Astrocyte of the cerebellum (primary cell): ENCODE measurements around the gene SMARCD2.

Experiments used
- DNase-seq: peaks from one replicate; pipeline ENCODE4 v3.0.0-alpha.2; 2011; ENCODE audit warnings: low read depth
- H3K4me3 ChIP-seq: 2 replicates; pipeline ENCODE4 v1.5.1; 2011; ENCODE audit warnings: mild to moderate bottlenecking, low read depth, low read length, moderate library complexity
- CTCF ChIP-seq: IDR thresholded peaks from 2 replicates; pipeline ENCODE4 v1.5.1; 2012; ENCODE audit warnings: low read length, low read depth, moderate library complexity, mild to moderate bottlenecking; ENCODE audit errors: missing control alignments
- in situ Hi-C: cut with HindIII; loops from 2 replicates; pipeline ENCODE4 v1.10.0; 2017; ENCODE audit warnings: low sequenced_read_pairs

SMARCD2 gene

GRCh38 chr17:63842173-63842539 is 329 bp downstream of the SMARCD2 start:
- no peak for DNase-seq
- TF ChIP-seq CTCF = no peak
- H3K4me3 ChIP-seq = peak overlapping the region; percentile 85
- in situ Hi-C loops = no loop called here

- H3K4me3 ChIP-seq = peak overlapping the region; percentile 85
- in situ Hi-C loops = no loop called here
- no peak for TF ChIP-seq CTCF
- DNase-seq = no peak
Observed at GRCh38 chr17:63841350-63842172, 924 bp downstream of the SMARCD2 start.

GRCh38 chr17:63840591-63841349 is 1.7 kb downstream of the SMARCD2 start:
- H3K4me3 ChIP-seq = peak overlapping the region; percentile 85
- TF ChIP-seq CTCF = no peak
- DNase-seq = no peak
- in situ Hi-C loops = no loop called here

- DNase-seq = no peak
- TF ChIP-seq CTCF = no peak
- H3K4me3 ChIP-seq = no peak overlapping the region
- in situ Hi-C loops = no loop called here
Observed at GRCh38 chr17:63838631-63839171, 3.8 kb downstream of the SMARCD2 start.

- no peak for TF ChIP-seq CTCF
- H3K4me3 ChIP-seq = no peak overlapping the region
- DNase-seq = no peak
- in situ Hi-C loops = no loop called here
Observed at GRCh38 chr17:63837962-63838600, 4.4 kb downstream of the SMARCD2 start.

GRCh38 chr17:63837480-63837879 is 5.0 kb downstream of the SMARCD2 start:
- in situ Hi-C loops = no loop called here
- no peak for TF ChIP-seq CTCF
- H3K4me3 ChIP-seq = no peak overlapping the region
- DNase-seq = no peak
